ENCODE results near the gene ASRGL1. TPM values are rescaled to one million over a fixed set of nuclear protein-coding genes. Genes with fewer than 3 reads are reported as not detected.

Gene ASRGL1
- total RNA-seq, 1 experiment from 2014 or later = 31.1 TPM

- Histone ChIP-seq H4K8ac (replicated peaks; ENCODE audit: insufficient read length, low read depth, low read length) (no peak overlapping the region), H3K56ac (ENCODE audit: insufficient read length, low read depth, low read length) (no peak overlapping the region), H3K9ac (ENCODE audit: extremely low read depth, insufficient read length, low read length) (no peak overlapping the region), H2AK5ac (ENCODE audit: insufficient read length, low read length) (no peak overlapping the region), H3K27me3 (ENCODE audit: insufficient read depth, low read length) (no peaks in the 10 kb centered on the region), H2AFZ (ENCODE audit: low read length) (no peak overlapping the region), H3K4ac (ENCODE audit: low read depth, low read length) (no peak overlapping the region), H3T11ph (ENCODE audit: low read length) (no peak overlapping the region), H4K5ac (ENCODE audit: insufficient read length, low read depth, low read length) (no peak overlapping the region), H3K27ac (ENCODE audit: insufficient read length, low read depth, low read length) (no peak overlapping the region), H3K18ac (ENCODE audit: insufficient read length, low read depth, low read length) (no peak overlapping the region), H2BK20ac (ENCODE audit: low read depth, low read length, poor library complexity, severe bottlenecking) (no peak overlapping the region), H3K4me2 (ENCODE audit: insufficient read depth, insufficient read length, low read length) (no peak overlapping the region), H4K20me1 (ENCODE audit: control insufficient read depth, insufficient read depth, insufficient read length) (no peaks in the 10 kb centered on the region), H3K79me1 (ENCODE audit: insufficient read depth, low read depth, low read length, poor library complexity, severe bottlenecking) (no peaks in the 10 kb centered on the region), H3K14ac (ENCODE audit: insufficient read depth, low read length) (no peak overlapping the region), H3K23me2 (ENCODE audit: insufficient read length, low read depth, low read length, poor library complexity, severe bottlenecking) (no peaks in the 10 kb centered on the region), H2BK12ac (ENCODE audit: insufficient read length, low read depth, low read length) (no peak overlapping the region), H4K91ac (ENCODE audit: insufficient read length, low read depth, low read length) (no peak overlapping the region), H3K4me1 (ENCODE audit: insufficient read depth, low read length) (no peaks in the 10 kb centered on the region), H2BK120ac (ENCODE audit: low read depth, low read length, poor library complexity, severe bottlenecking) (no peak overlapping the region), H2BK5ac (ENCODE audit: insufficient read length, low read length) (no peak overlapping the region), H3K23ac (ENCODE audit: insufficient read length, low read depth, low read length) (no peak overlapping the region), H2BK15ac (ENCODE audit: low read depth, low read length) (no peak overlapping the region), H3K79me2 (ENCODE audit: insufficient read depth, low read length) (no peaks in the 10 kb centered on the region), H3K9me3 (ENCODE audit: control insufficient read depth, low read depth, low read length) (no peaks in the 10 kb centered on the region)
- Mint-ChIP-seq H3K27me3 (ENCODE audit: low read depth) (peaks cover 4% of the 10 kb centered on the region), H3K27ac (no peak overlapping the region), H3K4me3 (no peak overlapping the region), H3K36me3 (ENCODE audit: insufficient read depth in 1 of 3, low read depth in 3 of 3) (no peaks in the 10 kb centered on the region; a peak in 1 of 7 replicates), H3K4me1 (peaks cover 17 to 23% of the 10 kb centered on the region in 2 experiments), H3K9me3 (no peaks in the 10 kb centered on the region)
- WGBS (ENCODE audit: extremely low coverage, insufficient read length, low lambda C conversion rate) = no CpG with 5 or more reads among the region's 6 CpGs
- no peak for TF ChIP-seq CTCF (conservative IDR thresholded peaks at IDR 0.05)
- DNase-seq = no peak
These were observed 67.2 kb downstream of the ASRGL1 start for GRCh38 chr11:62404435-62404834.
